HL-60 (cell line): ENCODE data around the gene TMCO2.

Experiments used
- GABPA ChIP-seq: IDR thresholded peaks from 2 replicates; pipeline ENCODE4 v1.6.1; 2012; ENCODE audit warnings: low read depth
- POLR2AphosphoS5 ChIP-seq: IDR thresholded peaks from 2 replicates; pipeline ENCODE4 v1.6.1; 2012; ENCODE audit warnings: low read depth
- REST ChIP-seq: IDR thresholded peaks from 2 replicates; pipeline ENCODE4 v1.6.1; 2012; ENCODE audit warnings: low read depth; ENCODE audit not compliant: insufficient replicate concordance
- SPI1 ChIP-seq: IDR thresholded peaks from 2 replicates; pipeline ENCODE4 v1.6.1; 2012; ENCODE audit warnings: low read depth, mild to moderate bottlenecking, borderline replicate concordance
- TF ChIP-seq, protein P1 (sequence below): IDR thresholded peaks from one replicate; pipeline ENCODE4 v1.5.1; 2011; ENCODE audit warnings: low read length, control low read depth, inconsistent platforms; ENCODE audit not compliant: insufficient read depth

DNA sequence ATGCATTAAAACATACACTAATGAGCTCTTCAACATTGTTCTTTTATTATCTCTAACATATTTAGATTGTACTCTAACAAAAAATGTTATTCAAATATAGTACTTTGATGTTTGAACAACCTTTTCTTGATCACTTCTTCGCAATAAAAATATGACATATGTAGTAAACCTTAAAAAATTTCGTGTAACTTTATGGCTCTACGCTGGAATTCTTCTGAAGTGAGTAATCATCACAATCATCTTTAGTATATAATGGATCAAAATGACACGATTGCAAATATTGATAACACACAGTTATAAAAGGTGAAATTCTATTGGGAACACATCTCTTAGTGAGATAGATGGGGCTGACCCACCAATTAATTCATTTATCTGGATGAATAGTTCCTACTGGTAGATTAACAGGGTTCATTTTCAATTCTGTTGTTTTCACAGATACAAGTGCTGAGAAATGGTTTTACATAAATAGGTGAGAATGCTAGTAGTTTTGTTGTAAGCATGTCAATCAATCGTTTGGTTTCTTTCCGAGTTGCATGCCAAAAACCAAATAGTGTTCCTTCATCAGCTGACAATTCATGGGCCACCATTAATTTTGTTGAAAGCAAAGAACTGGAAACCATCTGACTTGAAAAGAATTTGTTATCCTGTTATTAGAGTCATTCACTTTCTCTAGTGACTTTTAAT lies 8.8 kb downstream of the TMCO2 start:
- TF ChIP-seq POLR2AphosphoS5 = no peak
- TF ChIP-seq, protein P1, sequence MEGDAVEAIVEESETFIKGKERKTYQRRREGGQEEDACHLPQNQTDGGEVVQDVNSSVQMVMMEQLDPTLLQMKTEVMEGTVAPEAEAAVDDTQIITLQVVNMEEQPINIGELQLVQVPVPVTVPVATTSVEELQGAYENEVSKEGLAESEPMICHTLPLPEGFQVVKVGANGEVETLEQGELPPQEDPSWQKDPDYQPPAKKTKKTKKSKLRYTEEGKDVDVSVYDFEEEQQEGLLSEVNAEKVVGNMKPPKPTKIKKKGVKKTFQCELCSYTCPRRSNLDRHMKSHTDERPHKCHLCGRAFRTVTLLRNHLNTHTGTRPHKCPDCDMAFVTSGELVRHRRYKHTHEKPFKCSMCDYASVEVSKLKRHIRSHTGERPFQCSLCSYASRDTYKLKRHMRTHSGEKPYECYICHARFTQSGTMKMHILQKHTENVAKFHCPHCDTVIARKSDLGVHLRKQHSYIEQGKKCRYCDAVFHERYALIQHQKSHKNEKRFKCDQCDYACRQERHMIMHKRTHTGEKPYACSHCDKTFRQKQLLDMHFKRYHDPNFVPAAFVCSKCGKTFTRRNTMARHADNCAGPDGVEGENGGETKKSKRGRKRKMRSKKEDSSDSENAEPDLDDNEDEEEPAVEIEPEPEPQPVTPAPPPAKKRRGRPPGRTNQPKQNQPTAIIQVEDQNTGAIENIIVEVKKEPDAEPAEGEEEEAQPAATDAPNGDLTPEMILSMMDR = no peak
- TF ChIP-seq REST = no peak
- TF ChIP-seq GABPA = no peak
- TF ChIP-seq SPI1 = no peak
